Activated naive CD8-positive, alpha-beta T cell treated with anti-CD3 and anti-CD28 coated beads, Interleukin-2, amount 50 U/mL, for 24 hours (primary cell): ENCODE measurements around the gene SLC3A2.
A peak's percentile ranks its signal among the peaks of the same experiment; 100 is the strongest.
"Not testable (repeated sequence)": the region's sequence is repeated elsewhere in the genome, so short reads cannot be mapped to it uniquely, and the experiment has no call there.

Experiments
- ATAC-seq: fragments of 150-1000 bp; cut with Tn5 transposase; one replicate; pipeline ENCODE4 v1.10.0; 2021
- DNase-seq: peaks from one replicate; pipeline ENCODE4 v3.0.0; 2021
- H3K27ac Mint-ChIP-seq: one replicate; pipeline ENCODE4 v1.8.0; 2021; ENCODE audit warnings: mild to moderate bottlenecking, mixed read lengths
- H3K27me3 Mint-ChIP-seq: one replicate; pipeline ENCODE4 v1.8.0; 2021; ENCODE audit warnings: mixed read lengths
- H3K36me3 Mint-ChIP-seq: one replicate; pipeline ENCODE4 v1.8.0; 2021; ENCODE audit warnings: low read depth, mixed read lengths
- H3K4me1 Mint-ChIP-seq: one replicate; pipeline ENCODE4 v1.8.0; 2021; ENCODE audit warnings: mixed read lengths
- H3K4me3 Mint-ChIP-seq: one replicate; pipeline ENCODE4 v1.8.0; 2021; ENCODE audit warnings: mild to moderate bottlenecking, moderate library complexity, mixed read lengths
- H3K9me3 Mint-ChIP-seq: one replicate; pipeline ENCODE4 v1.8.0; 2021; ENCODE audit warnings: mixed read lengths

Gene SLC3A2

DNA sequence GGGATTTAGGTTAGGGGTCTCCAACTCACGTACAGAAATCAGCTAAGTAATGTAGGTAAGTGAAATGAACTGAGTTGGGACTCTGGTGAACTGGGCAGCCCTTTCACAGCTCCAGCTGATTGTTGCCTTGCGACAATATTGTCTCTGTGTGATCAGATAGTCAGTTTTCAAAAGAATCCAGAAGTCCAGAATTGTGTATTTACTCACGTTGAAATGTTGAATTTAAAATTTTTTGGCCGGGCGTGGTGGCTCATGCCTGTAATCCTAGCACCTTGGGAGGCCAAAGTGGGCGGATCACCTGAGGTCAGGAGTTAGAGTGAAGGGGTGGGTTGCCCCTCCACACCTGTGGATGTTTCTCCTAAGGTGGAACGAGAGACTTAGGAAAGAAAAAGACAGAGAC, 22.5 kb upstream of the SLC3A2 start:
- no peak for DNase-seq
- ATAC-seq = no peak
- Mint-ChIP-seq H3K4me3 (peak overlapping the region; percentile 95), H3K27me3 (peaks cover 7% of the 10 kb centered on the region), H3K27ac (peak overlapping the region; percentile 99), H3K4me1 (peaks cover 73% of the 10 kb centered on the region), H3K36me3 (peaks cover 51% of the 10 kb centered on the region), H3K9me3 (no peaks in the 10 kb centered on the region)

DNA sequence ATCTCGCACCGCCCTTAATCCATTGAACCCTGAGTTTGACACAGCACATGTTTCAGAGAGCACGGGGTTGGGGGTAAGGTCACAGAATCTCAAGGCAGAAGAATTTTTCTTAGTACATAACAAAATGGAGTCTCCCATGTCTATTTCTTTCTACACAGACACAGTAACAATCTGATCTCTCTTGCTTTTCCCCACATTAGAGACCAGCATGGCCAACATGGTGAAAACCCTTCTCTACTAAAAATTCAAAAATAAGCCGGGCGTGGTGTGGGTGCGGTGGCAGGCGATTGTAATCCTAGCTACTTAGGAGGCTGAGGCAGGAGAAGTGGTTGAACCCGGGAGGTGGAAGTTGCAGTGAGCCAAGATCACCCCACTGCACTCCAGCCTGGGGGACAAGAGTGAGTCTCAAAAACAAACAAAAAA, 21.4 kb upstream of the SLC3A2 start:
- not testable (repeated sequence) for H3K4me3 Mint-ChIP-seq, H3K27me3 Mint-ChIP-seq, ATAC-seq, H3K9me3 Mint-ChIP-seq, DNase-seq, H3K27ac Mint-ChIP-seq
- peaks cover 66% of the 10 kb centered on the region for H3K4me1 Mint-ChIP-seq
- peaks cover 45% of the 10 kb centered on the region for H3K36me3 Mint-ChIP-seq

DNA sequence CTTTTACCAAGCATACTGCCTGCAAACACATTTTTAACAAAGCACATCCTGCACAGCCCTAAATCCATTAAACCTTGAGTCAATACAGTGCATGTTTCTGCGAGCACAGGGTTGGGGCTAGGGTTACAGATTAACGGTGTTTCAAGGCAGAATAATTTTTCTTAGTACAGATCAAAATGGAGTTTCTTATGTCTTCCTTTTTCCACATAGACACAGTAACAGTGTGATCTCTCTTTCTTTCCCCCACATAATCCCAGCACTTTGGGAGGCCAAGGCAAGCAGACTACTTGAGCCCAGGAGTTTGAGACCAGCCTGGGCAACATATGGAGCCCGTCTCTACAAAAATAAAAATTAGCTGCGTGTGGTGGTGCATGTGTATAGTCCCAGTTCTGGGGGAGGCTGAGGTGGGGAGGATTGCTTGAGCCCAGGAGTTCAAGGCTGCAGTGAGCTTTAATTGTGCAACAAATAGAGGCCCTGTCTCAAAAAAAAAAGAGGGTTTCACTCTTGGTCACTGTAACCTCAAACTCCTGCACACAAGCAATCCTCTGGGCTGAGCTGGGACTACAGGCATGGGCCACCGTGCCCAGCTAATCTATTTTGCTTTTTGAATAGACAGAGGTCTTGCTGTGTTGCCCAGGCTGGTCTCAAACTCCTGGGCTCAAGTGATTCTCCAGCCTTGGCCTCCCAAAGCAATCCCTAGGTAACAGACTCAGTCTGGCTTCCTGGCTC, 19.7 kb upstream of the SLC3A2 start:
- DNase-seq (no peak), ATAC-seq (peak; percentile 35)
- no peaks in the 10 kb centered on the region for H3K9me3 Mint-ChIP-seq
- H3K36me3 Mint-ChIP-seq = peaks cover 32% of the 10 kb centered on the region
- no peak overlapping the region for H3K27ac Mint-ChIP-seq
- no peak overlapping the region for H3K4me3 Mint-ChIP-seq
- peaks cover 2% of the 10 kb centered on the region for H3K27me3 Mint-ChIP-seq
- H3K4me1 Mint-ChIP-seq = peaks cover 51% of the 10 kb centered on the region

DNA sequence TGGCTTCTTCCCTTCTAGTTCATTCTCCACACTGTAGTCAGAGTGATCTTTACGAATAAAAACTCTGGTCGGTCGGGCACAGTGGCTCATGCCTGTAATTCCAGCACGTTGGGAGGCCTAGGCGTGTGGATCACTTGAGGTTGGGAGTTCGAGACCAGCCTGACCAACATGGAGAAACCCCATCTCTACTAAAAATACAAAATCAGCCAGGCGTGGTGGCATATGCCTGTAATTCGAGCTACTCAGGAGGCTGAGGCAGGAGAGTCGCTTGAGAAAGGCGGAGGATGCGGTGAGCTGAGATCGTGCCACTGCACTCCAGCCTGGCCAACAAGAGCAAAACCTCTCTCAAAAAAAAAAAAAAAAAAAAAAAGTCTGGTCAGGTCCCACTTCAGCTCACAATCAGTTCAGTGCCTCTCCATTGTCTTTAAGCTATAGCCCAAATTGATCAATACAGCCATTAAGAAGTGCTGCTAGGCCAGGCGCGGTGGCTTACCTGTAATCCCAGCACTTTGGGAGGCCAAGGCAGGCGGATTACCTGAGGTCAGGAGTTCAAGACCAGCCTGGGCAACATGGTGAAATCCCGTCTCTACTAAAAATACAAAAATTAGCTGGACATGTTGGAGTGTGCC, 19.0 kb upstream of the SLC3A2 start:
- not testable (repeated sequence) for ATAC-seq, H3K27me3 Mint-ChIP-seq, H3K9me3 Mint-ChIP-seq, DNase-seq, H3K4me3 Mint-ChIP-seq, H3K27ac Mint-ChIP-seq
- H3K36me3 Mint-ChIP-seq = peaks cover 31% of the 10 kb centered on the region
- peaks cover 46% of the 10 kb centered on the region for H3K4me1 Mint-ChIP-seq

DNA sequence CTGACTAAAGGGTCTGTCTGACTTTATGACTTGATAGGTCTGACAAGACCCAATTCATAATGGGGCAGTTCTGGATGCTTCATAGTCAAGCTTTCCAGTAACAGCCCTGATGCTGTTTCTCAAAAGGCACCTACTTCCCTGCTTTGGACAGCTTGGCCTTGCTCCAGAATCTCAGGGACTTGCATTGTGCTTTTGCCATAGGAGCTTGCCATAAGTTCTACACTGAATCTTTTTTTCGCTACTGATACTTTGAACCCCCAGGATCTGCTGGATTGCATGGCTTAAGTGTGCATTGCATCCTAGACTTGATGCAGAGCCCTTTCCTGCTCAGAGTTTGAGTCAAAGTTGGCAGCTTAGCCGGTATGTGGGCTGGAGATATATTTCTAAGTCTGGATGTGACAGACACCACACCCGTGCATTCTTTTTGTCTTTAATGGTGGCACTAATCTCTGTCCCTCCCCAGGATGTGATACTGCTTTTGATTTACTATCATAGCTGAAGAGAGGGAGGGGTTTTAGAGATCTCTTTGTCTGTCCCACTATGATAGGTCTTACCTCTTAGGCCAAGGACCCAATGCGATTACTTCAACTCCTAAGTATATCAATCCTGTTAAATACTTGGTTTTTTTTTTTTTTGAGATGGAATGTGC, 16.9 kb upstream of the SLC3A2 start:
- DNase-seq (no peak), ATAC-seq (no peak)
- Mint-ChIP-seq H3K9me3 (no peaks in the 10 kb centered on the region), H3K36me3 (peaks cover 15% of the 10 kb centered on the region), H3K27ac (no peak overlapping the region), H3K4me3 (no peak overlapping the region), H3K27me3 (no peaks in the 10 kb centered on the region), H3K4me1 (peaks cover 30% of the 10 kb centered on the region)

DNA sequence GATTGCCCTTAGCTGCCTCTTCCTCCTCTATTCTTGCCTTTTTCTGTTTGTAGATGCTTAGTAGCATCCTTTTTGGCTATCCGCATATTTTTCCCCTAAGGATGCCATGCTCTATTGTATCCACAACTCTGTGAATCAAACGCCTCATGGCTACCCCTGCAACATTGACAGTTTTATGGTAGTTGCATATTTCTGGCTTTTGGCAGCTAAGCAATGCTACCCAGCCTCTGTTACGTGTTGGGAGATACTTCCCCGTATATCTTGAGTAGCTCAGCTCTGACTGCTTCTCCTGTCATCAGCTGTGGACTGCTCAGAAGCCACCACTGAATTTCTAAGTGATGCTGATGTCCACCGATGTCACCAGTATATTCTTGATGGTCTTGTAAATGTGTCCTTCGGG, 15.1 kb upstream of the SLC3A2 start:
- peaks cover 21% of the 10 kb centered on the region for H3K4me1 Mint-ChIP-seq
- no peaks in the 10 kb centered on the region for H3K9me3 Mint-ChIP-seq
- H3K36me3 Mint-ChIP-seq = peaks cover 18% of the 10 kb centered on the region
- no peak overlapping the region for H3K27ac Mint-ChIP-seq
- no peak overlapping the region for H3K4me3 Mint-ChIP-seq
- H3K27me3 Mint-ChIP-seq = no peaks in the 10 kb centered on the region
- ATAC-seq (no peak), DNase-seq (no peak)

DNA sequence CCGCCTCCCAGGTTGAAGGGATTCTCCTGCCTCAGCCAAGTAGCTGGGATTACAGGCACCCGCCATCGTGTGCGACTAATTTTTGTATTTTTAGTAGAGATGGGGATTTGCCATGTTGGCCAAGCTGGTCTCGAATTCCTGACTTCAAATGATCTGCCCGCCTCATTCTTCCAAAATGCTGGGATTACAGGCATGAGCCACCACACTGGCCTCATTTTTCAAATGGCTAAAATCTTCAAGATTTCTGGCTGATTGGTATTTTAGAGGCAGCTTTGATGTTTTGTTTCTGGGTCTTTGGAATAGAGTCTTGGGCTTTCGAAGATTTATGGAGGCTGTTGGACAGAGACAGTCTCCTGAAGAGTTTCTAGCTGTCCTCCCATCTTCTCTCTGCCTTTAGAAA, 5.8 kb upstream of the SLC3A2 start:
- H3K27me3 Mint-ChIP-seq = no peaks in the 10 kb centered on the region
- no peak for ATAC-seq
- no peak overlapping the region for H3K4me3 Mint-ChIP-seq
- no peaks in the 10 kb centered on the region for H3K9me3 Mint-ChIP-seq
- H3K4me1 Mint-ChIP-seq = peaks cover 7% of the 10 kb centered on the region
- H3K36me3 Mint-ChIP-seq = peaks cover 22% of the 10 kb centered on the region
- DNase-seq = no peak
- H3K27ac Mint-ChIP-seq = no peak overlapping the region

DNA sequence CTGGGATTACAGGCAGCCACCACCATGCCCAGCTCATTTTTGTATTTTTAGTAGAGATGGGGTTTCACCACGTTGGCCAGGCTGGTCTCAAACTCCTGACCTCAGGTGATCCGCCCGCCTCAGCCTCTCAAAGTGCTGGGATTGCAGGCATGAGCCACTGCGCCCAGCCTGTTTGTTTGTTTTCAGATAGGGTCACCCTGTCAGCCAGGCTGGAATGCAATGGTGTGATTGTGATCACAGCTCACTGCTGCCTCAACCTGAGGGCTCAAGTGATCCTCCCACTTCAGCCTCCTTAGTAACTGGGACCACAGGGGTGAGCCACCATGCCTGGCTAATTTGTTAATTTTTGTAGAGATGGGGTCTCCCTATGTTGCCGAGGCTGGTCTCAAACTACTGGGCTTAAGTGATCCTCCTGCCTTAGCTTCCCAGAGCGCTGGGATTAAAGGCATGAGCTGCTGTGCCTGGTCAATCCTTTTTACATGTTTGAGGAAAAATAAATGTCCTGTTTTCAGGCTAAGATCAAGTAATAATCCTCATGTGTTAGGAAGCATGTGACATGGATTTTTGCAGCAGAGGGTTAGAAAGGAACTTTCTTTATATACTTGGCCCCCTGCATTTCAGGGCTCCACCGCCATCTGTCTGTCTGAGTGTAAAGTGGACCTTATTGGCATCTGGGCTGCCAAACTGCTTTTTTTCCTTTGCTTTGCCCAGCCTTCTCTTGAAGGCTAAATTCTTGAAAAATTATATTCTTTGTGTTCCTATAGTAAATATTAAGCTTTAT, 4.8 kb upstream of the SLC3A2 start:
- Mint-ChIP-seq H3K27me3 (no peaks in the 10 kb centered on the region), H3K4me1 (peaks cover 14% of the 10 kb centered on the region)
- no peak for ATAC-seq

DNA sequence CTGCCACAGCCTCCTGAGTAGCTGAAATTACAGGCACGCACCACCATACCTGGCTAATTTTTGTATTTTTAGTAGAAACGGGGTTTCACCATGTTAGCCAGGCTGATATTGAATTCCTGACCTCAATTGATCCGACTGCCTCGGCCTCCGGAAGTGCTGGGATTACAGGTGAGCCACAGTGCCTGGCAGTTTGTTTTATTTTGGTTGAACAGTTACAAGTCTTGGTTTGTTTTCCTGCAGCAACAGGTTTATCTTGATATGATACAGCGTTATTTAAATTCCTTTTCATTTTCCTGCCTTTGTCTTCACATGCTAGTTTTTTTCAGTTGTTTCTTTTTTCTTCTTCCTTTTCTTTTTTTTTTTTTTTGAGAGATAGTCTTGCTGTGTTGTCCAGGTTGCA, 4.0 kb upstream of the SLC3A2 start:
- ATAC-seq = no peak
- H3K4me3 Mint-ChIP-seq = no peak overlapping the region
- no peaks in the 10 kb centered on the region for H3K27me3 Mint-ChIP-seq
- H3K9me3 Mint-ChIP-seq = no peaks in the 10 kb centered on the region
- DNase-seq = no peak
- peaks cover 17% of the 10 kb centered on the region for H3K4me1 Mint-ChIP-seq
- H3K27ac Mint-ChIP-seq = no peak overlapping the region
- peaks cover 26% of the 10 kb centered on the region for H3K36me3 Mint-ChIP-seq

More for the DNA sequence above, 4.8 kb upstream of the SLC3A2 start:
- H3K9me3 Mint-ChIP-seq = no peaks in the 10 kb centered on the region
- peaks cover 23% of the 10 kb centered on the region for H3K36me3 Mint-ChIP-seq
- DNase-seq = no peak
- H3K4me3 Mint-ChIP-seq = no peak overlapping the region
- H3K27ac Mint-ChIP-seq = no peak overlapping the region

DNA sequence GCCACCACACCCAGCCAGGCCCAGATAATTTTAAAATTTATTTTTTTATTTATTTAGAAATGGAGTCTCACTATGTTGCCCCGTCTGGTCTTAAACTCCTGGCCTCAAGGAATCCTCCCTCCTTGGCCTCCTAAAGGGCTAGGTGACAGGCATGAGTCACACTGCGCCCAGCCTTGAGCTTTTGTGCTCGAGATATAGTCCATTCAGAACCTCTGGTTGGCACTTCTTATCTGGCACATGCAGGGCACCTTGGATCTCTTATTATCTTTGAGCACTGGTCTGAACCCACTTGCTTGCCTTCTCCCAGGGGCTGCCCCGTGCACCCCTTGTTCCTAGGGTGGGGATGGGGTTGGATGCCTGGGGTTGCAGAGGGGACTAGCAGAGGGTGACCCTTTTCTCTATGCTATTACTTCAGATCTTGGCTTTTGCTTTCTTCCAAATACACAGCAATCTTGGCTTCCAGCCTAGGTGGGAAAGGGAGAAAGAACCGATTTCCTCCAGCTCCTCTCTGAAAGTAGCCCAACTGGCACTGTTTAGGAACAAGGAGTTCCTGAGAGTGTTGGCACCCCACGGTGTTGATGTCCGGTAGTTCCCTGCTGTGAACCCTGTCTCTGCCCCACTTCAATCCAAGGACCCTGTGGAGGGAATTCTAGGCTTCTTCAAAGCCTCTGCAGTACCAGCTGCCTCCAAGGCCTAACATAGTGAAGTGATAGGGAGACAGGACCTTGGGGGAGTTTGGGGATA, 1.3 kb upstream of the SLC3A2 start:
- H3K36me3 Mint-ChIP-seq = peaks cover 47% of the 10 kb centered on the region
- peak overlapping the region; percentile 100 for H3K4me3 Mint-ChIP-seq
- no peaks in the 10 kb centered on the region for H3K9me3 Mint-ChIP-seq
- peaks cover 41% of the 10 kb centered on the region for H3K4me1 Mint-ChIP-seq
- peak overlapping the region; percentile 100 for H3K27ac Mint-ChIP-seq
- ATAC-seq = no peak
- DNase-seq = no peak
- H3K27me3 Mint-ChIP-seq = no peaks in the 10 kb centered on the region

DNA sequence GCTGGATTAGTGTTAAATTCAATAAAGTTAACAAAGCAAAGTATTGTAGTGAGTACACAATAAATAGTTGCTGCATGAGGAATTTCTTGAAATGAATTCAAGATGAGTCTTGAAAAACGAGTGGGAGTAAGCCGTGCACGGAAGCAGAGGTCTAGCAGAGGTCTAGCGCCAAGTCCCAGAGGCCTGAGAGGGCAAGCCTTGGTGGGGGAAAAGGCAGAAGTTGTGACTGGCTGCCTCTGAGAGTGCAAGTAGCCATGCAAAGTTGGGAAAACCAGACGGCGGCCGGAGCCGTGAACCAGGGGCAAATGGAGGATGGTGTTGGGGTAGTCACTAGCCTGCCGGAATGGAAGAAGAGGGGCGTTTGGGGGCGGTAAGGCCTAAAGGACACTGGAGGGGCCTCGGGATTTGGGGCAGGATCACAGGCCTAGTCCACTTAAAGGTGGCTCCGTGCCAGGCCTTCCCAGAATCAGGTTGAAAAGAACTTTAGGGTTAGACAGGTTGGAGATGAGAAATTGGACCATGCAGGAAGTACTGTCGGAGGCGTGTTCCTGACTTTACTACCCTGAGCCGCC, 379 bp upstream of the SLC3A2 start:
- Mint-ChIP-seq H3K4me3 (peak overlapping the region; percentile 100), H3K4me1 (peaks cover 48% of the 10 kb centered on the region), H3K27me3 (no peaks in the 10 kb centered on the region), H3K36me3 (peaks cover 54% of the 10 kb centered on the region), H3K9me3 (no peaks in the 10 kb centered on the region), H3K27ac (peak overlapping the region; percentile 100)
- DNase-seq (peak; percentile 49), ATAC-seq (peak; percentile 18)

DNA sequence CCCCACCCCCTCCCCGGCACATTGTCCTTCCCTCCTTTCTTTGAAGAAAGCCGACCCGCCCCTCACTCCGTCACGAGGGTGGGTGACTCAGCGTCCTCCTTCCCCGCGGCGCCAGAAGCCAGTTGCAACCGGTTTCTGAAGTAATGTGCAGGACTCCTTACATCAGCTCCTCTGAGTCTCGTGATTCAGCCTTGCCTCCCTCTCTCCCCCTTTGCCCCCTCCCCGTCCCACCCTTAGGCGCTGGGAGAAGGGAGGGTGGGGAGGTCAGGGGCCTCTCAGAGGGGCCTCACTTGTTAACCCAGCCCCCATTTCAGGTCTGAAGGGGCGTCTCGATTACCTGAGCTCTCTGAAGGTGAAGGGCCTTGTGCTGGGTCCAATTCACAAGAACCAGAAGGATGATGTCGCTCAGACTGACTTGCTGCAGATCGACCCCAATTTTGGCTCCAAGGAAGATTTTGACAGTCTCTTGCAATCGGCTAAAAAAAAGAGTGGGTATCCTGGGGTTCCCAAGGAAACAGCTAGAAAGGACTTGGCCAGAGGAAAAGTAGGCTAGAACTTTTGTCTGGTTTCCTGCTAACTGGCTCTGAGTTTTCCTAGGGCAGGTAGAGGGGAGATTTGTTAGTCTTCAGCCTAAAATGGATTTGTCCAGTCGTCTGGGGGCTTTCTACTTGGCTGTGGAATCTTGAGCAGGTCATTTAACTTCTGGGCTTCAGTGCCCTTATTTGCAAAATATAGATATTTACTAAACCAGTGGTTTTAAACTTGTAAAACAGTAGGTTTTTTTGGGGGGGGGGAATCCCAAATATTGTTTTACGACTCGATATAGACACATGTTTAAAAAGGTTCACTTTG, 1.1 kb downstream of the SLC3A2 start:
- no peaks in the 10 kb centered on the region for H3K9me3 Mint-ChIP-seq
- DNase-seq = peak; percentile 96
- H3K36me3 Mint-ChIP-seq = peaks cover 69% of the 10 kb centered on the region
- no peaks in the 10 kb centered on the region for H3K27me3 Mint-ChIP-seq
- peak overlapping the region; percentile 100 for H3K4me3 Mint-ChIP-seq
- peak; percentile 70 for ATAC-seq
- H3K4me1 Mint-ChIP-seq = peaks cover 54% of the 10 kb centered on the region
- H3K27ac Mint-ChIP-seq = peak overlapping the region; percentile 100

DNA sequence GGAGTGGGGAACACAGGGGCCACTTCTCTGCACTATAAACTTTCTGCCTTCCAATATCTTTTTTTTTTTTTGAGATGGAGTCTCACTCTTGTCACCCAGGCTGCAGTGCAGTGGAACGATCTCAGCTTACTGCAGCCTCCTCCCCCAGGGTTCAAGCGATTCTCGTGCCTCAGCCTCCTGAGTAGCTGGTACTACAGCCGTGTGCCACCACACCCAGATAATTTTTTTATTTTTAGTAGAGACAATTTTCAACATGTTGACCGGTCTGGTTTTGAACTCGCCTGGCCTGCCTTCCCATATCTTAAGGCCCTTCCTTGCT, 1.7 kb downstream of the SLC3A2 start:
- Mint-ChIP-seq H3K9me3 (no peaks in the 10 kb centered on the region), H3K27me3 (no peaks in the 10 kb centered on the region), H3K36me3 (peaks cover 71% of the 10 kb centered on the region), H3K4me3 (peak overlapping the region; percentile 100), H3K4me1 (peaks cover 54% of the 10 kb centered on the region), H3K27ac (peak overlapping the region; percentile 100)
- ATAC-seq = no peak
- DNase-seq = no peak
